Measurements from ENCODE around the gene ADGB. TPM values are rescaled to one million over a fixed set of nuclear protein-coding genes. Genes with fewer than 3 reads are reported as not detected.
A peak's percentile ranks its signal among the peaks of the same experiment; 100 is the strongest.

ADGB gene
- total and polyA plus RNA-seq, 9 of the 15 experiments (the other 6 are each of a cell fraction or from before 2014, with no cell fraction given), result not detected

- TF ChIP-seq ZBTB5 (IDR thresholded peaks at IDR 0.05) (no peak), MTA2 (IDR thresholded peaks at IDR 0.05; ENCODE audit: low read depth) (no peak), RBM22 (IDR thresholded peaks at IDR 0.05; ENCODE audit: low read depth, low read length, poor library complexity, severe bottlenecking) (peak; percentile 37), ZKSCAN3 (CRISPR knock-in tag; IDR thresholded peaks at IDR 0.05) (no peak), ELF1 (tag; IDR thresholded peaks at IDR 0.05) (peak; percentile 65; the same call in 1 of the 2 replicates), ZBTB7A (IDR thresholded peaks at IDR 0.05; ENCODE audit: borderline replicate concordance, control insufficient read depth, low read depth, low read length) (no peak), ZBTB11 (CRISPR knock-in tag; IDR thresholded peaks at IDR 0.05) (peak in 1 of 3 experiments; percentile 61; a peak in 1 of 6 replicates), USF2 (CRISPR knock-in tag; IDR thresholded peaks at IDR 0.05) (no peak), ZNF609 (CRISPR knock-in tag; IDR thresholded peaks at IDR 0.05; ENCODE audit: borderline replicate concordance) (0 out of 2 replicates have a peak, but pooled peaks have one; percentile 78), ETV6 (IDR thresholded peaks at IDR 0.05; ENCODE audit: borderline replicate concordance in 1 of 2, low read depth in 2 of 2, low read length in 1 of 2) (peak in 1 of 2 experiments; percentile 52; a peak in 2 of 4 replicates), ETV6 (CRISPR knock-in tag; IDR thresholded peaks at IDR 0.05; ENCODE audit: borderline replicate concordance) (no peak), ETS1 (conservative IDR thresholded peaks at IDR 0.05; ENCODE audit: control insufficient read depth, low read depth, low read length) (no peak; the same call in 1 of the 2 replicates)
These were observed 258.6 kb downstream of the ADGB start (continued) for GRCh38 chr6:146857180-146857979.
